Mucosa of descending colon (tissue), 3 donors: Measurements from ENCODE around the gene LAMA5. TPM values are rescaled to one million over a fixed set of nuclear protein-coding genes. Genes with fewer than 3 reads are reported as not detected.
A peak's percentile ranks its signal among the peaks of the same experiment; 100 is the strongest.

Source experiments
- ATAC-seq: fragments of 200-7000 bp; cut with Tn5 transposase; one replicate; pipeline ENCODE4 v1.9.1; 2020; ENCODE audit warnings: mild to moderate bottlenecking, moderate library complexity
- DNase-seq, 3 donors: peaks; one replicate each; pipeline ENCODE4 v3.0.0-alpha.2; 2020
- H3K36me3 ChIP-seq: fragments of 200-600 bp; one replicate; pipeline ENCODE4 v1.8.0; 2021; ENCODE audit warnings: low read depth, mild to moderate bottlenecking
- H3K4me1 ChIP-seq: fragments of 200-600 bp; one replicate; pipeline ENCODE4 v1.8.0; 2021; ENCODE audit warnings: low read depth, mild to moderate bottlenecking
- H3K4me3 ChIP-seq: fragments of 200-600 bp; one replicate; pipeline ENCODE4 v1.8.0; 2021; ENCODE audit warnings: mild to moderate bottlenecking
- H3K9me3 ChIP-seq: fragments of 200-600 bp; one replicate; pipeline ENCODE4 v1.8.0; 2021; ENCODE audit warnings: mild to moderate bottlenecking
- intact Hi-C, 2 donors: fragments of 100-400 bp; cut with DNase I in 1 of 2; cut with micrococcal nuclease in 1 of 2; formaldehyde crosslinking; loops; one replicate each; pipeline versions ENCODE4 v1.11.0 to v1.11.1; 2022; cut with DNase I, micrococcal nuclease
- total RNA-seq, 3 donors: library from RNA; stranded (reverse); fragmentation: NEBNext Ultra II Directional in 2 of 3; extraction: Animal tissue kit (Norgen Biotek cat#: 25700) in 2 of 3; gene quantifications; one replicate each; pipeline versions ENCODE4 v1.2.1 to v1.2.4, GENCODE V29; 2021 to 2023
- TF ChIP-seq, protein P1 (sequence below): fragments of 200-600 bp; IDR thresholded peaks from one replicate; pipeline ENCODE4 v1.8.0; 2022; ENCODE audit warnings: antibody characterized with exemption, mild to moderate bottlenecking
- donor health status: DM: no; HTN: no; CAD: no; lungs with moderate emphysema.
- donor health status: DM: no; HTN: no; CAD: no.
- donor health status: DM: no; HTN: yes; CAD: no.

LAMA5 gene
- total RNA-seq, 3 donors from 2014 or later = 21.8 to 335 (median 40.7) TPM

DNA sequence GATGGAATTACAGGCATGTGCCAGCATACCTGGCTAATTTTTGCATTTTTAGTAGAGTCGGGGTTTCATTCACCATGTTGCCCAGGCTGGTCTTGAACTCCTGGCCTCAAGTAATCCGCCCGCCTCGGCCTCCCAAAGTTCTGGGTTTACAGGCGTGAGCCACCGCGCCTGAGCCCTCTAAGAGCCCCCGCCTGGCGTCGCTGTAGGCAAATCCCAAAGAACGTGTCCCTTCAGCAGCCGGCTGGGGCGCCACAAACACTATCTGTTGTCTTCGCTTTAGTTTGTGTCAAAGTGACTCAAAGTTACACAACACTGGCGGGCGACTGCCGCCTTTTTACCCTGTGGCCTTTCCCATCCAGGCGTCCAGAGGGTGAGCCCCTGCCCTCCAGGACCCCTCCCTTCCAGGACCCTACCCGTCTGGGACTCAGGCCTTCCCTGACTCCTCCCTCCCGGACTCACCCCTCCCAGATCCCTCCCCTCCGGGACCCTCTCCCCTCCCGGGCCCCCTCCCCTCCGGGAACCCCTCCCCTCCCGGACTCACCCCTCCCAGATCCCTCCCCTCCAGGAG, 65.3 kb downstream of the LAMA5 start:
- peaks cover 8% of the 10 kb centered on the region for H3K36me3 ChIP-seq
- intact Hi-C loops = loop anchor here (5.0 kb wide), 1 partner anchor 85 kb away; the partner anchor contains the start of gene RPS21 (in 2 of the 2)
- peaks cover 18% of the 10 kb centered on the region for H3K4me1 ChIP-seq
- ATAC-seq = peak; percentile 74
- no peak overlapping the region for H3K4me3 ChIP-seq
- TF ChIP-seq, protein P1, sequence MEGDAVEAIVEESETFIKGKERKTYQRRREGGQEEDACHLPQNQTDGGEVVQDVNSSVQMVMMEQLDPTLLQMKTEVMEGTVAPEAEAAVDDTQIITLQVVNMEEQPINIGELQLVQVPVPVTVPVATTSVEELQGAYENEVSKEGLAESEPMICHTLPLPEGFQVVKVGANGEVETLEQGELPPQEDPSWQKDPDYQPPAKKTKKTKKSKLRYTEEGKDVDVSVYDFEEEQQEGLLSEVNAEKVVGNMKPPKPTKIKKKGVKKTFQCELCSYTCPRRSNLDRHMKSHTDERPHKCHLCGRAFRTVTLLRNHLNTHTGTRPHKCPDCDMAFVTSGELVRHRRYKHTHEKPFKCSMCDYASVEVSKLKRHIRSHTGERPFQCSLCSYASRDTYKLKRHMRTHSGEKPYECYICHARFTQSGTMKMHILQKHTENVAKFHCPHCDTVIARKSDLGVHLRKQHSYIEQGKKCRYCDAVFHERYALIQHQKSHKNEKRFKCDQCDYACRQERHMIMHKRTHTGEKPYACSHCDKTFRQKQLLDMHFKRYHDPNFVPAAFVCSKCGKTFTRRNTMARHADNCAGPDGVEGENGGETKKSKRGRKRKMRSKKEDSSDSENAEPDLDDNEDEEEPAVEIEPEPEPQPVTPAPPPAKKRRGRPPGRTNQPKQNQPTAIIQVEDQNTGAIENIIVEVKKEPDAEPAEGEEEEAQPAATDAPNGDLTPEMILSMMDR = peak; percentile 84
- peak; percentile 92 to 94 (median 93) for DNase-seq
- H3K9me3 ChIP-seq = no peaks in the 10 kb centered on the region

DNA sequence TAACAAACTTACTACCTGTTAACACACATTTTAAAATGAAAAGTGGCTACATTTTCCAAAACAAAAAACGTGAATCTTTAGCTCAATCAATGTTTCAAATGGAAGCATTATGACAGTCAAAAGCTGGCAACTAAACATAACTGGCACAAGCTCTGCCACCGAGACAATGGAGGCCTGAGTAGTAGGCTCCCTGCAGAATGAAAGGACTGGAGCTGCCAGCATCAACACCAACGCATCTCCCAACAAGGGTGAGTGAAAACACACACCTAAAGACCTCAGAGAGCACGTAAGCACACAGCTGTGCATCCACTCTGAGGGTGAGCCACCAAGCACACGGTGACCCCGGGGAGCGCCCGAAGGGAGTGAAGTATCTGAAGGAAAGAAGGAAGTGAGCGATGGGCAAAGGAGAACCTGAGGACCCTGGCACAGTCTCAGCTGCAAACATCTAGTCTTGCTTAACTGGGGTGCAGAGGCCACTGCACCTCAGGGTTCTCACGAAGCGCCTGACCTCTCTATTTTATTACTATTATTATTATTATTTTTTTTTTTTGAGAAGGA, 65.9 kb downstream of the LAMA5 start:
- no peak for ATAC-seq
- H3K36me3 ChIP-seq = peaks cover 3% of the 10 kb centered on the region
- TF ChIP-seq, protein P1 = no peak

DNA sequence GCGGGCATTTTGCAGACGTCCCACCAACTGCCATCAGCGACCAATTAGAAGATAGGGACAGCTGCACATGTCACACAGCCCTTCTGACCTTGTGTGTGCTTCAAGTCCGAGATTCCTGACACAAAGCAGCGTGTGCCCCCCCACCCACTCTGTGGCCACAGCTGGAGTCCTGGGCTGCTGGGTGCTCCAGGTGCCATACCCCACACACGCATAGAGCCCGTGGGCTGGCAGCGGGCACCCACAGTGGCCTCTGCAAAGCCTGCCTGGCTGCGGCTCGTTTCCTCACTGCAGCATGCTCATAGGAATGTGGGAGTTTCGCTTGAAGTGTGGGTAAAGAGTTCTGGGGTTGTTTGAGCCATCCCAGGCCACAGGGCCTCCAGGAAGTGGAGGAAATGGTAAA, 66.8 kb downstream of the LAMA5 start:
- Histone ChIP-seq H3K4me3 (no peak overlapping the region), H3K36me3 (peaks cover 6% of the 10 kb centered on the region), H3K9me3 (no peaks in the 10 kb centered on the region), H3K4me1 (peaks cover 18% of the 10 kb centered on the region)
- intact Hi-C loops = loop anchor here (5.0 kb wide), 1 partner anchor 87 kb away; the partner anchor contains the start of gene RPS21 (in 2 of the 2)
- TF ChIP-seq, protein P1 = no peak
- DNase-seq = peak in 1 of 3 donors; percentile 50
- ATAC-seq = no peak

More for the DNA sequence above, 65.9 kb downstream of the LAMA5 start:
- DNase-seq = no peak
- intact Hi-C loops = loop anchor here (5.0 kb wide), 1 partner anchor 86 kb away; the partner anchor contains the start of gene RPS21 (in 2 of the 2)
- Histone ChIP-seq H3K9me3 (no peaks in the 10 kb centered on the region), H3K4me3 (no peak overlapping the region), H3K4me1 (peaks cover 18% of the 10 kb centered on the region)

DNA sequence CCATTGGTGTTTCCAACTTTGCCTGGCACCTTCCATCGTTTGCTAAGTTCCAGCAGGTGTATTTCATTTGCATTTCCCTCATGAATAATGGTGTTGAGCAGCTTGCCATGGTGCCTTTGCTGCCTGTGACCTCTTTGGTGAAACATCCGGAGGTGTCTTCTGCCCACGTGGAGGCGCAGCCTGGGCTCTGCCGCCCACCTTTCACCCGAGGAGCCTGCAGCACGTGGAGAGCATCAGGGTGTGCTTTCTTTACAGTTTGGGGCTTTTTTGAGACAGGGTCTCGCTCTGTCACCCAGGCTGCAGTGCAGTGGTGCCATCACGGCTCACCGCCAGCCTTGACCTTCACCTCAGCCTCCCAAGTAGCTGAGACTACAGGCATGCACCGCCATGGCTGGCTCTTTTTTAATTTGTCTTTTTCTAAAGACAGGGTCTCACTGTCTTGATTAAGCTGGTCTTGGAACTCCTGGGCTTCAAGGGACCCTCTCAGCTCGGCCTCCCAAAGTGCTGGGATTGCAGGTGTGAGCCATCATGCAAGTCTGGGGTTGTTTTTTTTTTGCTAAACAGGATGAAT, 67.4 kb downstream of the LAMA5 start:
- no peak overlapping the region for H3K4me3 ChIP-seq
- H3K36me3 ChIP-seq = peaks cover 6% of the 10 kb centered on the region
- intact Hi-C loops = loop anchor here (5.0 kb wide), 1 partner anchor 88 kb away; the partner anchor contains the start of gene RPS21 (in 2 of the 2)
- no peaks in the 10 kb centered on the region for H3K9me3 ChIP-seq
- ATAC-seq (no peak), DNase-seq (peak in 1 of 3 donors; percentile 36)
- TF ChIP-seq, protein P1 = no peak
- peaks cover 15% of the 10 kb centered on the region for H3K4me1 ChIP-seq

DNA sequence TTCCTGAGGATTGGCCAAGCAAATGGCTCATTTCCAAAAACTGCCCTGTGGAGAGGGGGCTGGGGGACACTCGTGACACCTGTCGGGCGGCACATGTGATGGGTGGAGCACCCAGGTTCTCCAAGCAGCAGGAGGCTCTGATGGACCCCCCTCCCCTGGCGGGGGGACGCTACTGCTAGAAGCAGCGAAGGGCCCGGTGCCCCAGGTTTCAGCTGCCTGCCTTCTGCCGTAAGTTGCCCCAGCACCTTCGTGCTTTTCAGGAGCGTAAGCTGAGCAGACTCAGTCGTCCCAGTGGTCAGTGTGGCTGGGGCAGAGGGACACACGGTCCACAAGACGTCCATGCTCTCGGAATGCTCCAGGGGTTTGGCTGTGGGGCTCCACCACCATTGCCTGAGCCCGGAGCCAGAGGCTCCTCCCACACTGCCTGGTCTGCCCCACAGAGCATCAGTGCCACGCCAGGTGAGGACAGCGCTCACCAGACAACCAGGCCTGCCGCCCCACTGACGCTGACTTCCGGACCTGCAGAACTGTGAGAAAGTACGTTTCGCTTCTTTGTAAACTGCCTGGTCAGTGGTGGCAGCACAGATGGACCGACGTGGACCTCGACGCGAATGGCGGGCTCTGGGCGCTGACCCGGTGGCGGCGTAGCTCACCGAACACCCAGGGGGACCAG, 68.4 kb downstream of the LAMA5 start:
- TF ChIP-seq, protein P1 = no peak
- ATAC-seq = no peak
- Histone ChIP-seq H3K9me3 (no peaks in the 10 kb centered on the region), H3K4me1 (peaks cover 4% of the 10 kb centered on the region), H3K4me3 (no peak overlapping the region), H3K36me3 (peaks cover 8% of the 10 kb centered on the region)
- DNase-seq = peak in 1 of 3 donors; percentile 45
- intact Hi-C loops = no loop called here
